ENCODE data around the gene NOL3.

NOL3 gene

DNA sequence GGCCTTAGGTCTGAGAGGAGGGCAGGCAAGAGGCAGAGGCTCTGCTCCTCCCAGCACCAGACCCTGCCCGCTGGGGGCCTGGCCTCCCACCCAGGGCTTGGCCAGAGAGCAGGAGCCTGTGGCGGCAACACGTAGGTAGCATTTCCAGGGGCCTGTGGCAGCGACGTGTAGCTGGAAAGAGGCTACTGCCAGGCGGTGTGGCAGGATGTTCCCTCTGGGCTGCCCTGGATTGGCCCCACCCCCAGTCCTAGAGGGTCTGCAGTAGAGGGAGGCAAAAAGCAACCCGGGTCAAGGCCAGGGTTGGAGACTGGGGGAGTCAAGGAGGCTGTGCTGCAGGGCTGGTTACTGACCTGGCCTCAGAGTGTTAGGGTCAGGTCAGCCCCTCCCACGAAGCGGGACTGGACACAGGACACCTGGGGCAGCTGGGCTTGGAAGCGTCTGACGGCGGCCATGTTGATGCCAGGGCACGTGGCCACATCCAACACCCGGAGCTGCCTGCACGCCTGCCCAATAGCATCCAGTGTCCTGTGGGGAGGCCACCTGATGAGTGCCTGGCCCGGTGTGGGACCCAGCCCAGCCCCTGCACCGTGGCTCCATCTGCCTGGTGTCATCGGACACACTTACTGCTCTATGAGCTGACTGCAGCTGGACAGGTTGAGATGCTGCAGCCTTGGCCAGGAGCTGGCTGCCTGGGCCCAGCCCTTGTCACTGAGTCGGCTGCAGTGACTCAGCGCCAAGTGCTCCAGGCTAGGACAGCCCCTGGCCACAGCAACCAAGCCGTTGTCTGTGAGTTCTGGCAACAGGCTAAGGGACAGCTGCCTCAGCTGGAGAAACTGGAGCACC, 37.1 kb downstream of the NOL3 start:
- DNase-seq, result no peak

- no peak for DNase-seq
Observed at GRCh38 chr16:67208154-67208896, 38.0 kb downstream of the NOL3 start.

GRCh38 chr16:67209565-67209964, 39.2 kb downstream of the NOL3 start:
- no peak for DNase-seq

DNA sequence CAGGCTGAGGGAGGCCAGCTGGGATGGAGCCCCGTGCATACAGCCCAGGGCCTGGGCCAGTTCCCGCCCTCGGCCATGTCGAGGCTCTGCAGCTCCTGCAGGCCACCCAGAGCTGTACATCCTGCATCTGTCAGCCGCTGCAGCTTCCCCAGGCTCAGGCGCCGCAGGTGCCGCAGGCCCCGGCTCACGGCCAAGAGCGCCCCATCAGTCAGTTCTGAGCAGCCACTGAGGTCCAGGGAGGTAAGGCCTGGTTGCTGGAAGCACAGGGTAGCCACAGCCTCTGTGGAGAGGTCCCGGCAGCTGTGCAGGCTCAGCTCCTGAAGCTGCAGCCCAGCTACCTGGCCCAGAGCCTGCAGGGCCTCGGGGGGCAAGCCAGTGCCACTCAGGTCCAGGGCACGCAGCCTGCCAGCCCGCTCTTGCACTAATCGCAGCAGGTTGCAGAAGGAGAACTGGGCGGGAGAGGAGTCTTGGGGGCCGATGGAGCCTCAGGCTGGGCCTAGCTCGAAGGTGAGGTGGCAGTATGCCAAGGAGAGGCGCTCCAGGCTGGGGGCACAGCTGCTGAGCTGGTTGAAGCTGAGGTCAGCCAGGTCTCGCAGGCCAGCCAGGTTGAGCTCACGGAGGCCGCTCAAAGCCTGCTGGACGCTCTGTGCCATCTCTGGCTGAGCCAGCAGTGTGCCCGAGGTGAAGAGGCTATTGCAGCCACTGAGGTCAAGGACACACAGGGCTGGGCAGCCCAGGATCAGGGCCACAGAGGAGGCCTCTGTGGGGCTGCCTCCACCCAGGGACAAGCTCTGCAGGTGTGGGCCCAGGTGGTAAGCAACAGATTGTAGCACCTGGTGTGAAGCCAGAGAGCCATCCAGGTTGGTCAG, 40.0 kb downstream of the NOL3 start:
- no peak for DNase-seq

DNA sequence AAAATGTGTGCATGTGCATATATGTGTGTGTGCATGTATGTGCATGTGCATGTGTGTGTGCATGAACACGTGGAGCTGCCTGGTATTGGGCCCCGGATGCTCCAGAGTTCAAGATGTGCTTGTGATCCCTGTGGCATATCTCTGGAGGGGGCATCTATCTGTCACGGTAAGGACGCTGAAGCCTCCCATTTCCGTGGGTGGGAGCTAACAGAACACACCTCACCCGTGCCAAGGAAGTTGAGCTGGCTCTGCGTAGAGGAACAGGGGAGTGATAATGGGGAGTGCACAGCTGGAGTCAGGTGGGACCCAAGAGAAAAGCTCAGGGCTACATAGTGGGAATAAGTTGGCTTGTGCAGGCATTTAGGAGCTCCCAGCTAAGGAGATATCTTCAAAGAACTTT, 41.3 kb downstream of the NOL3 start:
- DNase-seq, result no peak

DNA sequence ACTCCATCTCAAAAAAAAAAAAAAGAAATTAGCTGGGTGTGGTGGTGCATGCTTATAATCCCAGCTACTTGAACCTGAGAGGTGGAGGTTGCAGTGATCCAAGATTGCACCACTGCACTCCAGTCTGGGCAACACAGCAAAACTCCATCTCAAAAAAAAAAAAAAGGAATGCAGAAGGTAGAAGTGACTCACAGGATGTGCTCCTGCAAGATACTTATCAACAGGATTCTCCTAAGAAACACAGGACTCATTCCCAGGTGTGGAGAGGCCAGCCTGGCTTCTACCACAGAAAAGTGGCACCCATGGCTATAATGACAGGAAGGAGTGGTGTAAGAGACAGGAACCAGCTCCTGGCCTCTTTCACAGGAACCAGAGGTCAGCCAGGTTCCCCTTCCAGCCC, 42.4 kb downstream of the NOL3 start:
- DNase-seq, result no peak

DNA sequence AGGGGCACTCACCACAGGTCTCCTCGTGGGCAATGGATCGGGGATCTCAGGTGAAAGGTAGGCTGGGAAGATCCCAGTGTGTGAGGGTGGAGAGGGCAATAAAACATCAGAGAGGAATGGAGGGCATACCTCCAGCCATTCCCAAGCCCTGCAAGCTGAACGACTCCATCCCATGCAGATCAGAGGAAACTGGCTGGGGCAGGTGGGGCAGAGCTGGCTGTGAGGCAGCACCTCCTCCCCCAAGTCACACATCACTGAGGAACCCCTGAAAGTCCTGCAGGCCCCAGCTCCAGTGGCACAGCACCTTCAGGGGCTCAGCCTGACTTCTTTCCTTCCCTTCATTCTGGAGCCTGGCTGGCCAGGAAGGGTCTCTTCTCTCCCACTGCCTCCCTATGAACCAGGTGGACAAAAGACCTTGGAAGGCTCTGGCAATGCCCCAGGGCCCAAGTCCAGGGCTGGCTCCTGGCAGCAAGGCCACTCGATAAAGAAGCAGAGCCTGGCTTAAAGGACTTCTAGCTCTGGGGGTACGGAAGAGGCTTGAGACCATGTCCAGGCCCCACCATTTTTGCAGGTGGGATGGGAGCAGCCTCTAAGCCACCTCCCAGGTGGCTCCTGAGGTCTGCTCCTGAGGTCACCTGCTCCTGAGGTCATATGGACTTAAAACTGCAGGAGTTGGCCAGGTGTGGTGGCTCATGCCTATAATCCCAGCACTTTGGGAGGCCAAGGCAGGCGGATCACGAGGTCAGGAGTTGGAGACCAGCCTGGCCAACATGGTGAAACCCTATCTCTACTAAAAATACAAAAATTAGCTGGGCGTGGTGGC, 43.1 kb downstream of the NOL3 start:
- DNase-seq, result no peak

GRCh38 chr16:67215706-67216105, 45.4 kb downstream of the NOL3 start:
- DNase-seq, result no peak

DNA sequence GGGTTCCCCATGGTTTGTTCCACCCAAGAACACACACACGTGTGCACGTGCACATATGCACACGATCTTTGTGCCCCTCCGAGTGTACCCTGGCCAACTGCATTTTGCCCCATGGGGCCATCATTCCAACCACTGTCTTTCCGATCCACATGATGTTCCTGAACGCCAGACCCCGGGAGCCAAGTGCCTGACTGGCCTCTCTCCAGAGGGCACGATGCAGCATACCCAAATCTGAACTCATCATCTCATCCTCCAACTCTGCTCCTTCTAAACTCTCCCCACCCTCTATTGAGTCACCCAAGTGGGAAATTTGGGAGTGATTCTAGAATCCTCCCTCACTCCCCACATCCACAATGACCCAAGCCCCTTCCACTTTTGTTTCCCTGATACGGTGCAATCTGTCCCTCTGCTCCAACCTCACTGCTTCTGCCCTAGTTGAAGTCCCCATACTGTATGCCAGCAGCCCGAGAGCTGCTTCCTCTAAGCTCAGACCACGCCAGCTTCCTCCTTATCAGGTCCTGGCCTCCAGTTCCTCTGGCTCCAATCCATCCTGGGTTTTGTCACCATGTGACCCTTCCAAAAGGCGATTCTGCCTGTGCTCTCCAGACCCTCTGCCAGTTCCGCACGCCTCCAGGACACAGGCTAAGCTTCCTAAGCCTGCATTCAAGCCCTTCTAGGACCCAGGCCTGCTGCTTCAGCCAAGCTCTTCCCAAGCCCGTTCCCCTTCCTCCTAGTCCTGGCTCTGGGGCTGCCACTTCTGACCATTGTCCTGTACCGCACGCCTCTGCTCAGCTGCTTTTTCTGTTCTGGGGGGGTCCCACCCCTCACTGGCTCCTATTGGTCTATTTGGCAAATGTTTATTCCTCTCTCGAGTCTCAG, 46.5 kb downstream of the NOL3 start:
- DNase-seq, result no peak

- no peak for DNase-seq
Observed at GRCh38 chr16:67223992-67224391, 53.7 kb downstream of the NOL3 start.

All from NCI-H446 (cell line).